ENCODE measurements around the gene CBFA2T3. TPM values are rescaled to one million over a fixed set of nuclear protein-coding genes. Genes with fewer than 3 reads are reported as not detected.
"Not testable (repeated sequence)": the region's sequence is repeated elsewhere in the genome, so short reads cannot be mapped to it uniquely, and the experiment has no call there.

Gene CBFA2T3
- total and polyA plus RNA-seq, 10 donors = 8.4 to 59.8 (median 26.3) TPM

DNA sequence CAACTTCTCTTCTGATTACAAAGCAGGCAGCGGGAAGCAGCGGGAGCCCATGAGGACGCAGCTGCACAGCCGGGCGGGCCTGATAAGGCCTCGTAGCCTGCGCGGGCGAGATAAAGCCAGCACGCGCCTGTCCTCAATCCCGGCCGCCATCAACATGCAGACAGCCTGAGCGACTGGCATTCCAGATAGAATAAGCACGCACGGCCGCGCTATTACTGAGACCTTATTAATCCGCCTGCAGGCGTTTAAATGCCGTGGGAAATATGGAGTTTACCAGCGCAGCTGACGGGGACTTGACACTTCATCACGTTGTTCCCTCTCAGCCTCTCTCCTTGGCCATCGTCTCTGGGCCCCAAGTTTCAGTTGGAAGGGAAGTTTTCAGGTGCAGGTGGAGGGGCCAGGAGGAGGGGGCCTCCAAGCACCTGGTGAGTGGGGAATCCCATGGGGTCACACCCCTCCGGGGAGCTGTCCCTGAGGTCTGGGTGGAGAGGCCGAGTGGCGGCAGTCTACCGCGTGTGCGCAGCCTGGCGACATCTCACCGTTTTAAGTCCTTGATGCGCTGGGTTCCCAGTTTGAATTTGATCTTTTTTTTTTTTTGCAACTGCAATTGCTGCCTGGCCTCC is 27.3 kb upstream of the CBFA2T3 start:
- peak overlapping the region in 4 of 8 donors; percentile 32 to 55 (median 42) for H3K27ac ChIP-seq
- peaks cover 5 to 32% (median 18%) of the 10 kb centered on the region in 6 donors for H3K4me1 ChIP-seq
- peaks cover 0 to 18% (median 12%) of the 10 kb centered on the region in 8 donors for H3K9me3 ChIP-seq
- DNase-seq = peak; percentile 85
- H3K4me3 ChIP-seq = peak overlapping the region in 1 of 8 donors; percentile 1
- H3K27me3 ChIP-seq (replicated peaks in 1 of 7) = peaks cover 0 to 65% (median 8%) of the 10 kb centered on the region in 7 donors
- intact Hi-C loops (cut with DNase I; ENCODE audit: low total_unique reads) = no loop called here
- 12 to 20% (median 15%) methylated on average over 34 of the region's 34 CpGs for WGBS, 5 donors
- TF ChIP-seq POLR2AphosphoS5 (IDR thresholded peaks at IDR 0.05) = peak; percentile 97 to 98 (median 97)
- TF ChIP-seq, protein P1, sequence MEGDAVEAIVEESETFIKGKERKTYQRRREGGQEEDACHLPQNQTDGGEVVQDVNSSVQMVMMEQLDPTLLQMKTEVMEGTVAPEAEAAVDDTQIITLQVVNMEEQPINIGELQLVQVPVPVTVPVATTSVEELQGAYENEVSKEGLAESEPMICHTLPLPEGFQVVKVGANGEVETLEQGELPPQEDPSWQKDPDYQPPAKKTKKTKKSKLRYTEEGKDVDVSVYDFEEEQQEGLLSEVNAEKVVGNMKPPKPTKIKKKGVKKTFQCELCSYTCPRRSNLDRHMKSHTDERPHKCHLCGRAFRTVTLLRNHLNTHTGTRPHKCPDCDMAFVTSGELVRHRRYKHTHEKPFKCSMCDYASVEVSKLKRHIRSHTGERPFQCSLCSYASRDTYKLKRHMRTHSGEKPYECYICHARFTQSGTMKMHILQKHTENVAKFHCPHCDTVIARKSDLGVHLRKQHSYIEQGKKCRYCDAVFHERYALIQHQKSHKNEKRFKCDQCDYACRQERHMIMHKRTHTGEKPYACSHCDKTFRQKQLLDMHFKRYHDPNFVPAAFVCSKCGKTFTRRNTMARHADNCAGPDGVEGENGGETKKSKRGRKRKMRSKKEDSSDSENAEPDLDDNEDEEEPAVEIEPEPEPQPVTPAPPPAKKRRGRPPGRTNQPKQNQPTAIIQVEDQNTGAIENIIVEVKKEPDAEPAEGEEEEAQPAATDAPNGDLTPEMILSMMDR (IDR thresholded peaks at IDR 0.05 in 8 of 11, conservative IDR thresholded peaks at IDR 0.05 in 3 of 11) = no peak
- H3K36me3 ChIP-seq = no peaks in the 10 kb centered on the region

DNA sequence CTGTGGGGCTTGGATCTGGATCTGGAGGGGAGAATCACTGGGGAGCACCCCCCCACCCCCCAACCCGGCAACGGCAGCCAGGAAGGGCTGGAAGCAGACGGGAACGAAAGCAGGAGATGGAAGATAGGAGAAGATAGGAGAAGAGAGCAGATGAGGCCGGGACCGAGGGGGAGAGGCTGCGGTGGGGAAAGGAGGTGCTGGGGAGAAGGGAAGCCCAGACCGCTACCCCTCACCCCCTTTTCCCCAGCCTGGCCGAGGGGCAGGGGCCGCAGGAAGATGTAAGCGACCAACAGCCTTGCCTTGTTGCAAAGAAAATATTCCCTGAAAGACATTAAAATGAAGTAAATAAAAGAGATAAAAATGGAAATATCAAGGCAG is 26.8 kb upstream of the CBFA2T3 start:
- peaks cover 0 to 23% (median 15%) of the 10 kb centered on the region in 8 donors for H3K9me3 ChIP-seq
- TF ChIP-seq POLR2A (IDR thresholded peaks at IDR 0.05) (no peak), POLR2AphosphoS5 (IDR thresholded peaks at IDR 0.05) (no peak)
- TF ChIP-seq, protein P1 (IDR thresholded peaks at IDR 0.05 in 8 of 11, conservative IDR thresholded peaks at IDR 0.05 in 3 of 11) = no peak
- DNase-seq = no peak
- H3K27ac ChIP-seq = peak overlapping the region in 5 of 8 donors; percentile 7 to 55 (median 40)
- H3K36me3 ChIP-seq = no peaks in the 10 kb centered on the region
- H3K27me3 ChIP-seq (replicated peaks in 1 of 7) = peaks cover 0 to 62% (median 8%) of the 10 kb centered on the region in 7 donors
- H3K4me1 ChIP-seq = peaks cover 5 to 32% (median 18%) of the 10 kb centered on the region in 6 donors
- intact Hi-C loops (cut with DNase I; ENCODE audit: low total_unique reads) = no loop called here
- 5 to 18% (median 8%) methylated on average over 11 of the region's 11 CpGs for WGBS, 5 donors
- peak overlapping the region in 1 of 8 donors; percentile 1 for H3K4me3 ChIP-seq

DNA sequence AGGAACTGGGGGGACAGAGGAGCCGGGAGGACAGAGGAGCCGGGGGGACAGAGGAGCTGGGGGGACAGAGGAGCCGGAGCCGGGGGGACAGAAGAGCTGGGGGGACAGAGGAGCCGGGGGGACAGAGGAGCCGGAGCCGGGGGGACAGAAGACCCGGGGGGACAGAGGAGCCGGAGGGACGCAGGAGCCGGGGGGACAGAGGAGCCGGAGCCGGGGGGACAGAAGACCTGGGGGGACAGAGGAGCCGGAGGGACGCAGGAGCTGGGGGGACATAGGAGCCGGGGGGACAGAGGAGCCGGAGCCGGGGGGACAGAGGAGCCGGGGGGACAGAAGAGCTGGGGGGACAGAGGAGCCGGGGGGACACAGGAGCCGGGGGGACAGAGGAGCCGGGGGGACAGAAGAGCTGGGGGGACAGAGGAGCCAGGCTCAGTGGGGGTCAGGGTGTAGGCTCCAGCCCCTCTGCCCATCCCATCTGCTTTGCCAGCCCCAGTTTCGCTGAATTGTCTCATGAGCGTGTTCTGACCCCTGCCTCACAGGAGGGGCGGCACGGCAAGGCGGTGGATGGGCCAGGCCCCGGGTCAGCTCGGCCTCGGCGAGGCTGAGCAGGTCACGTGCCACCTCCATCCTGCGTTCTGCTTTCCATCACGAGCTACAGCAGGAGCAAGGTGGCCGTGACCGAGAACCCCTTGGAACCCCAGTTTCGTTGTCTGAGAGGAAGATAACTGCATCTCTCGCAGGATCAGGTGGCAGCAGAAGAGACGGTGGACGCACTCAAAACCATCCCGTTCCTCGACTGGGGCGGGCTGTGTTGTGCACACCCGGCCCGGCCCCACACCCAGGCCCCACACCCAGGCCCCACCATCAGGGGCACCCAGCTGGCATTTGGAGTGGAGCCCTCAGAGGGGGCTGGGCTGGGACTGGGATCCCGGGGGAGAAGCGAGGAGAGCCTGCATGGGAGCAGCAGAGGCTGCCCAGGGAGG is 26.1 kb upstream of the CBFA2T3 start:
- H3K36me3 ChIP-seq = no peaks in the 10 kb centered on the region
- no peak for DNase-seq
- intact Hi-C loops (cut with DNase I; ENCODE audit: low total_unique reads) = no loop called here
- H3K9me3 ChIP-seq = peaks cover 0 to 29% (median 21%) of the 10 kb centered on the region in 8 donors
- peaks cover 5 to 32% (median 18%) of the 10 kb centered on the region in 6 donors for H3K4me1 ChIP-seq
- 59 to 74% (median 69%) methylated on average over 42 to 47 of the region's 47 CpGs for WGBS, 5 donors
- TF ChIP-seq, protein P1 (IDR thresholded peaks at IDR 0.05 in 8 of 11, conservative IDR thresholded peaks at IDR 0.05 in 3 of 11) = no peak
- no peak for TF ChIP-seq POLR2A (IDR thresholded peaks at IDR 0.05)
- no peak for TF ChIP-seq POLR2AphosphoS5 (IDR thresholded peaks at IDR 0.05)
- peaks cover 0 to 62% (median 8%) of the 10 kb centered on the region in 7 donors for H3K27me3 ChIP-seq (replicated peaks in 1 of 7)
- H3K4me3 ChIP-seq = no peak overlapping the region
- H3K27ac ChIP-seq = peak overlapping the region in 3 of 8 donors; percentile 7 to 55 (median 45)

DNA sequence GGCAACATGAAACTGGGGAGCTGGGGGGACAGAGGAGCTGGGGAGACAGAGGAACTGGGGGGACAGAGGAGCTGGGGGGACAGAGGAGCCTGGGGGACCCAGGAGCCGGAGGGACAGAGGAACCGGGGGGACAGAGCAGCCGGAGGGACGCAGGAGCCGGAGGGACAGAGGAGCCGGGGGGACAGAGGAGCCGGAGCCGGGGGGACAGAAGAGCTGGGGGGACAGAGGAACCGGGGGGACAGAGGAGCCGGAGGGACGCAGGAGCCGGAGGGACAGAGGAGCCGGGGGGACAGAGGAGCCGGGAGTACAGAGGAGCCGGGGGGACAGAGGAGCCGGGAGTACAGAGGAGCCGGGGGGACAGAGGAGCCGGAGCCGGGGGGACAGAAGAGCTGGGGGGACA is 25.1 kb upstream of the CBFA2T3 start:
- DNase-seq; H3K27ac ChIP-seq; H3K36me3 ChIP-seq; H3K4me3 ChIP-seq; intact Hi-C loops (cut with DNase I; ENCODE audit: low total_unique reads): not testable (repeated sequence)
- Histone ChIP-seq H3K9me3 (peaks cover 0 to 40% (median 32%) of the 10 kb centered on the region in 8 donors), H3K27me3 (replicated peaks in 1 of 7) (peaks cover 0 to 53% (median 8%) of the 10 kb centered on the region in 7 donors), H3K4me1 (peaks cover 5 to 32% (median 18%) of the 10 kb centered on the region in 6 donors)
- WGBS, 5 donors = 92 to 97% (median 95%) methylated on average over 14 to 19 of the region's 19 CpGs

Data from spleen (tissue), 11 donors.